HEK293 (cell line): ENCODE data around the gene ISCU.

ENCODE experiments used
- CTCF ChIA-PET: fragments of 350-600 bp; formaldehyde crosslinking; extraction: SDS; loops from one replicate; lab custom pipeline; 2021; ENCODE audit warnings: antibody characterized with exemption; lab: Yijun Ruan, JAX
- POLR2A ChIA-PET: fragments of 300-600 bp; formaldehyde crosslinking; extraction: SDS; loops from one replicate; lab custom pipeline; 2020; ENCODE audit warnings: antibody characterized with exemption, inconsistent platforms; lab: Yijun Ruan, JAX
- H3K27ac ChIP-seq: fragments of 200-500 bp; sonication (Bioruptor generic); 2 replicates; pipeline ENCODE4 v1.5.1; 2014; ENCODE audit warnings: low read depth, low read length, control low read depth, inconsistent platforms; ENCODE audit errors: extremely low read depth
- H3K36me3 ChIP-seq, 2 experiments: fragments of 200-500 bp in 1 of 2; sonication (Bioruptor generic) in 1 of 2; 1 replicate in 1 of 2; 2 replicates in 1 of 2; pipeline ENCODE4 v1.5.1; 2014 to 2017; ENCODE audit warnings: inconsistent platforms in 2 of 2, low read length in 2 of 2; ENCODE audit not compliant: control insufficient read depth in 2 of 2, insufficient read depth in 1 of 2
- H3K4me1 ChIP-seq: fragments of 200-500 bp; sonication (Bioruptor generic); 2 replicates; pipeline ENCODE4 v1.5.1; 2014; ENCODE audit warnings: mild to moderate bottlenecking, low read length, inconsistent platforms; ENCODE audit not compliant: control insufficient read depth, insufficient read depth
- H3K4me3 ChIP-seq: 2 replicates; pipeline ENCODE4 v1.5.1; 2011; ENCODE audit warnings: low read depth, mild to moderate bottlenecking, control low read depth, low read length, moderate library complexity
- H3K9me3 ChIP-seq: fragments of 200-500 bp; sonication (Bioruptor generic); 2 replicates; pipeline ENCODE4 v1.5.1; 2014; ENCODE audit warnings: low read depth, low read length, inconsistent platforms; ENCODE audit not compliant: control insufficient read depth, insufficient read depth
- IKZF3 ChIP-seq: fragments of 450-650 bp; IDR thresholded peaks from 2 replicates; pipeline ENCODE4 v1.5.0; 2018; ENCODE audit warnings: missing biosample characterization, mild to moderate bottlenecking, missing genetic modification characterization, moderate library complexity
- KLF7 ChIP-seq: fragments of 450-650 bp; formaldehyde crosslinking; IDR thresholded peaks from 2 replicates; pipeline ENCODE4 v1.5.1; 2016; ENCODE audit warnings: missing biosample characterization, missing genetic modification characterization, borderline replicate concordance
- PRDM1 ChIP-seq: fragments of 450-650 bp; formaldehyde crosslinking; IDR thresholded peaks from 2 replicates; pipeline ENCODE4; 2016; ENCODE audit warnings: missing biosample characterization, missing genetic modification characterization
- SCRT1 ChIP-seq: fragments of 450-650 bp; formaldehyde crosslinking; IDR thresholded peaks from 2 replicates; pipeline ENCODE4 v1.5.1; 2016; ENCODE audit warnings: missing biosample characterization, missing genetic modification characterization, borderline replicate concordance
- SP2 ChIP-seq: fragments of 450-650 bp; formaldehyde crosslinking; IDR thresholded peaks from 2 replicates; pipeline ENCODE4 v1.5.1; 2016; ENCODE audit warnings: missing biosample characterization, missing genetic modification characterization
- TRIM28 ChIP-seq: IDR thresholded peaks from 2 replicates; pipeline ENCODE4 v1.6.1; 2011; ENCODE audit warnings: low read length, control low read depth, borderline replicate concordance
- YY1 ChIP-seq: fragments of 450-650 bp; formaldehyde crosslinking; IDR thresholded peaks from 2 replicates; pipeline ENCODE4 v1.5.1; 2018; ENCODE audit warnings: missing biosample characterization, missing genetic modification characterization
- ZBTB17 ChIP-seq: fragments of 450-650 bp; formaldehyde crosslinking; IDR thresholded peaks from 2 replicates; pipeline ENCODE4 v1.5.1; 2016; ENCODE audit warnings: missing biosample characterization, missing genetic modification characterization
- ZNF202 ChIP-seq: fragments of 450-650 bp; formaldehyde crosslinking; IDR thresholded peaks from 2 replicates; pipeline ENCODE4 v1.5.1; 2016; ENCODE audit warnings: missing biosample characterization, missing genetic modification characterization, borderline replicate concordance
- ZNF214 ChIP-seq: fragments of 450-650 bp; formaldehyde crosslinking; IDR thresholded peaks from 2 replicates; pipeline ENCODE4 v1.5.1; 2017; ENCODE audit warnings: missing biosample characterization, mild to moderate bottlenecking, missing genetic modification characterization, borderline replicate concordance
- ZNF274 ChIP-seq, 2 experiments: fragments of 200-500 bp in 1 of 2; fragments of 450-650 bp in 1 of 2; sonication (Bioruptor generic) in 1 of 2; formaldehyde crosslinking in 1 of 2; IDR thresholded peaks; 2 replicates each; pipeline versions ENCODE4 v1.5.1 to v1.6.1; 2014 to 2016; ENCODE audit warnings: borderline replicate concordance in 1 of 2, inconsistent platforms in 1 of 2, low read length in 1 of 2, missing biosample characterization in 1 of 2, missing genetic modification characterization in 1 of 2
- ZNF394 ChIP-seq: fragments of 450-650 bp; formaldehyde crosslinking; IDR thresholded peaks from 2 replicates; pipeline ENCODE4 v1.5.1; 2016; ENCODE audit warnings: missing biosample characterization, missing genetic modification characterization, mild to moderate bottlenecking, moderate library complexity, borderline replicate concordance
- ZNF449 ChIP-seq: fragments of 450-650 bp; formaldehyde crosslinking; IDR thresholded peaks from 2 replicates; pipeline ENCODE4 v1.5.1; 2017; ENCODE audit warnings: missing biosample characterization, mild to moderate bottlenecking, missing genetic modification characterization, moderate library complexity
- ZNF530 ChIP-seq: fragments of 450-650 bp; formaldehyde crosslinking; IDR thresholded peaks from 2 replicates; pipeline ENCODE4 v1.5.1; 2016; ENCODE audit warnings: low read depth, missing biosample characterization, missing genetic modification characterization
- ZNF654 ChIP-seq: fragments of 450-650 bp; formaldehyde crosslinking; IDR thresholded peaks from 2 replicates; pipeline ENCODE4 v1.5.1; 2016; ENCODE audit warnings: low read depth, missing biosample characterization, missing genetic modification characterization
- ZNF776 ChIP-seq: fragments of 450-650 bp; formaldehyde crosslinking; IDR thresholded peaks from 2 replicates; pipeline ENCODE4 v1.5.0; 2017; ENCODE audit warnings: missing biosample characterization, missing genetic modification characterization, borderline replicate concordance
- ZNF792 ChIP-seq: fragments of 450-650 bp; formaldehyde crosslinking; IDR thresholded peaks from 2 replicates; pipeline ENCODE4 v1.5.1; 2016; ENCODE audit warnings: missing biosample characterization, missing genetic modification characterization
- ZNF830 ChIP-seq: fragments of 450-650 bp; IDR thresholded peaks from 2 replicates; pipeline ENCODE4 v1.5.0; 2018; ENCODE audit warnings: missing biosample characterization, missing genetic modification characterization, low read depth, mild to moderate bottlenecking, moderate library complexity
- TF ChIP-seq, protein P1 (sequence below): fragments of 450-650 bp; formaldehyde crosslinking; IDR thresholded peaks from 2 replicates; pipeline ENCODE4 v1.5.1; 2016; ENCODE audit warnings: missing biosample characterization, missing genetic modification characterization, low read depth
- TF ChIP-seq, protein P2 (sequence below): fragments of 450-650 bp; formaldehyde crosslinking; conservative IDR thresholded peaks from 2 replicates; pipeline ENCODE4 v1.5.1; 2016; ENCODE audit warnings: low read depth, missing biosample characterization, missing genetic modification characterization

The ISCU gene

DNA sequence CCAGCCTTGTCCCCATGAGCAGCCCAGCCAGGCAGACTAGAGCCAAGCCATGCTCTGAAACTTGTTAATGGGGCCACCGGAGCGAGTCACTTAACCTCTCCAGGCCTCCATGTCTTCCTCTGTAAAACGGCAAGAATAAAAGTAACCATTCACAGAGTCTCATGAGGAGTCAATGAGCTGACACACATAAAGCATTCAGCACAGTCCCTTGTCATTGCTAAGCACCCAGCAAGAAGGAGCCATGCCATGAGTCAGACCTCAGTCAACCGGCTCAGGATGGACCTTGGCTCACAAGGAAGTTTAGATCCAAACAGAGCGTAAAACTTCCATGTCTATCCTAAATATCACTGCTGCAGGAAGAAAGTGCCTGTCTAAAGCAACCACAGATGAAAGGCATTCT, 36.7 kb upstream of the ISCU start:
- CTCF ChIA-PET: interaction anchor here (0.6 kb wide), 1 partner anchor 18 kb away, joined by 3 read pairs; no protein-coding TSS in a partner anchor
- POLR2A ChIA-PET: no interaction called here
- Histone ChIP-seq H3K27ac (no peak overlapping the region), H3K36me3 (peaks cover 51 to 98% of the 10 kb centered on the region in 2 experiments), H3K9me3 (no peaks in the 10 kb centered on the region), H3K4me1 (no peaks in the 10 kb centered on the region), H3K4me3 (no peak overlapping the region)
- TF ChIP-seq IKZF3 (tag by site-specific recombination): no peak

DNA sequence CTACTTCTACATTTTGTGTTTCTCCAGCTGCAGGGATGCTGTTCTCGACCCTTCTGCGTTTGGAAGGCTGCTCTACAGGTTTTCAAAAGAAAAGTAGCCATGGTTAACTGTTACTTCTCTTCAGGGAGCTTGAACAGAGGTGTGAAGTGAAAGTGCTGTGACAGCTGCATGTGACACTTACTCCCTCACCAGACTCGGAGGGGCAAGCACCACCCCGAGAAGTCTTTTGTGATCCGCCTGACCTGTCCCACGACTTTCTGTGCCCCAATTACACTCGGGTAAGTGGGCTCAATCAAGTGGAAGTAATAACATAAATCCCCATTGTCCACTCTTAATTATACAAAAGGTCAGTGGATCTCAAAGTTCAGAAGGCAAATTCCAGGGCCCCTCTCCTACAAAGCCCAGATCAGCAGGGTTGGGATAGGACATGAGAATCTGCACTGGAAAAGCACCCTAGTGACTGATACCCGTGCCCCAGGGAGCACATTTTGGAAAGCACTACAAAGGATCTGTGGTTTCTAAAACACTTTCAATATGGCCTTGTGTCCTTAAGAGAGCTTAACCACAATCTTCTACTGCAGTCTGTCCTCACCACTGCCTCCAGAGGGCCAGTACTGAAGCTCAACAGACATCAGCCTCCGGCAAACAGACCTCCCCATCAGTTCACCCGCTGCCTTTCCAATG, 35.8 kb upstream of the ISCU start:
- TF ChIP-seq ZNF449: no peak
- no peak for TF ChIP-seq ZNF530 (tag by site-specific recombination)
- no peak for TF ChIP-seq ZNF394 (tag by site-specific recombination)
- no peak for TF ChIP-seq ZNF792 (tag by site-specific recombination)
- TF ChIP-seq ZNF654: no peak
- Histone ChIP-seq H3K9me3 (no peaks in the 10 kb centered on the region), H3K4me3 (no peak overlapping the region), H3K36me3 (peaks cover 58 to 98% of the 10 kb centered on the region in 2 experiments), H3K27ac (no peak overlapping the region), H3K4me1 (no peaks in the 10 kb centered on the region)
- ChIA-PET POLR2A (no interaction called here), CTCF (interaction anchor here (1.5 kb wide), 1 partner anchor 14 kb away, joined by 4 read pairs; no protein-coding TSS in a partner anchor)

GRCh38 chr12:108527166-108527496, 35.3 kb upstream of the ISCU start:
- Histone ChIP-seq H3K4me3 (no peak overlapping the region), H3K9me3 (no peaks in the 10 kb centered on the region), H3K36me3 (peaks cover 58 to 98% of the 10 kb centered on the region in 2 experiments), H3K27ac (peak overlapping the region; percentile 3; the same call in 1 of the 2 replicates), H3K4me1 (peaks cover under 1% of the 10 kb centered on the region; the same call in 1 of the 2 replicates)
- ChIA-PET CTCF (interaction anchor here (1.5 kb wide), 1 partner anchor 15 kb away, joined by 4 read pairs; no protein-coding TSS in a partner anchor), POLR2A (no interaction called here)
- no peak for TF ChIP-seq TRIM28
- TF ChIP-seq ZBTB17 (tag by site-specific recombination): no peak
- TF ChIP-seq SCRT1 (tag by site-specific recombination): no peak
- no peak for TF ChIP-seq ZNF830 (tag by site-specific recombination)
- TF ChIP-seq, protein P1, sequence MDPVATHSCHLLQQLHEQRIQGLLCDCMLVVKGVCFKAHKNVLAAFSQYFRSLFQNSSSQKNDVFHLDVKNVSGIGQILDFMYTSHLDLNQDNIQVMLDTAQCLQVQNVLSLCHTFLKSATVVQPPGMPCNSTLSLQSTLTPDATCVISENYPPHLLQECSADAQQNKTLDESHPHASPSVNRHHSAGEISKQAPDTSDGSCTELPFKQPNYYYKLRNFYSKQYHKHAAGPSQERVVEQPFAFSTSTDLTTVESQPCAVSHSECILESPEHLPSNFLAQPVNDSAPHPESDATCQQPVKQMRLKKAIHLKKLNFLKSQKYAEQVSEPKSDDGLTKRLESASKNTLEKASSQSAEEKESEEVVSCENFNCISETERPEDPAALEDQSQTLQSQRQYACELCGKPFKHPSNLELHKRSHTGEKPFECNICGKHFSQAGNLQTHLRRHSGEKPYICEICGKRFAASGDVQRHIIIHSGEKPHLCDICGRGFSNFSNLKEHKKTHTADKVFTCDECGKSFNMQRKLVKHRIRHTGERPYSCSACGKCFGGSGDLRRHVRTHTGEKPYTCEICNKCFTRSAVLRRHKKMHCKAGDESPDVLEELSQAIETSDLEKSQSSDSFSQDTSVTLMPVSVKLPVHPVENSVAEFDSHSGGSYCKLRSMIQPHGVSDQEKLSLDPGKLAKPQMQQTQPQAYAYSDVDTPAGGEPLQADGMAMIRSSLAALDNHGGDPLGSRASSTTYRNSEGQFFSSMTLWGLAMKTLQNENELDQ (tag by site-specific recombination): no peak
- no peak for TF ChIP-seq ZNF214 (tag by site-specific recombination)
- no peak for TF ChIP-seq PRDM1 (tag by site-specific recombination)
- TF ChIP-seq KLF7 (tag by site-specific recombination): no peak
- no peak for TF ChIP-seq SP2
- TF ChIP-seq, protein P2, sequence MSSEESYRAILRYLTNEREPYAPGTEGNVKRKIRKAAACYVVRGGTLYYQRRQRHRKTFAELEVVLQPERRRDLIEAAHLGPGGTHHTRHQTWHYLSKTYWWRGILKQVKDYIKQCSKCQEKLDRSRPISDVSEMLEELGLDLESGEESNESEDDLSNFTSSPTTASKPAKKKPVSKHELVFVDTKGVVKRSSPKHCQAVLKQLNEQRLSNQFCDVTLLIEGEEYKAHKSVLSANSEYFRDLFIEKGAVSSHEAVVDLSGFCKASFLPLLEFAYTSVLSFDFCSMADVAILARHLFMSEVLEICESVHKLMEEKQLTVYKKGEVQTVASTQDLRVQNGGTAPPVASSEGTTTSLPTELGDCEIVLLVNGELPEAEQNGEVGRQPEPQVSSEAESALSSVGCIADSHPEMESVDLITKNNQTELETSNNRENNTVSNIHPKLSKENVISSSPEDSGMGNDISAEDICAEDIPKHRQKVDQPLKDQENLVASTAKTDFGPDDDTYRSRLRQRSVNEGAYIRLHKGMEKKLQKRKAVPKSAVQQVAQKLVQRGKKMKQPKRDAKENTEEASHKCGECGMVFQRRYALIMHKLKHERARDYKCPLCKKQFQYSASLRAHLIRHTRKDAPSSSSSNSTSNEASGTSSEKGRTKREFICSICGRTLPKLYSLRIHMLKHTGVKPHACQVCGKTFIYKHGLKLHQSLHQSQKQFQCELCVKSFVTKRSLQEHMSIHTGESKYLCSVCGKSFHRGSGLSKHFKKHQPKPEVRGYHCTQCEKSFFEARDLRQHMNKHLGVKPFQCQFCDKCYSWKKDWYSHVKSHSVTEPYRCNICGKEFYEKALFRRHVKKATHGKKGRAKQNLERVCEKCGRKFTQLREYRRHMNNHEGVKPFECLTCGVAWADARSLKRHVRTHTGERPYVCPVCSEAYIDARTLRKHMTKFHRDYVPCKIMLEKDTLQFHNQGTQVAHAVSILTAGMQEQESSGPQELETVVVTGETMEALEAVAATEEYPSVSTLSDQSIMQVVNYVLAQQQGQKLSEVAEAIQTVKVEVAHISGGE (tag by site-specific recombination): no peak
- TF ChIP-seq ZNF449: no peak
- TF ChIP-seq ZNF274 (IDR thresholded peaks at IDR 0.05; ENCODE audit: low read length): no peak
- TF ChIP-seq ZNF274 (tag by site-specific recombination; IDR thresholded peaks at IDR 0.05; ENCODE audit: borderline replicate concordance): no peak
- TF ChIP-seq ZNF776: no peak
- no peak for TF ChIP-seq YY1 (tag by site-specific recombination)
- TF ChIP-seq ZNF202 (tag by site-specific recombination): no peak
